IPS DF 19.7 (cell line): ENCODE results near the gene VWA8.
"Not testable (repeated sequence)": the region's sequence is repeated elsewhere in the genome, so short reads cannot be mapped to it uniquely, and the experiment has no call there.

ENCODE experiments used
- DNase-seq: peaks from one replicate; pipeline ENCODE4 v3.0.0-alpha.2; 2013; ENCODE audit warnings: low read depth, low spot score

VWA8 gene

DNA sequence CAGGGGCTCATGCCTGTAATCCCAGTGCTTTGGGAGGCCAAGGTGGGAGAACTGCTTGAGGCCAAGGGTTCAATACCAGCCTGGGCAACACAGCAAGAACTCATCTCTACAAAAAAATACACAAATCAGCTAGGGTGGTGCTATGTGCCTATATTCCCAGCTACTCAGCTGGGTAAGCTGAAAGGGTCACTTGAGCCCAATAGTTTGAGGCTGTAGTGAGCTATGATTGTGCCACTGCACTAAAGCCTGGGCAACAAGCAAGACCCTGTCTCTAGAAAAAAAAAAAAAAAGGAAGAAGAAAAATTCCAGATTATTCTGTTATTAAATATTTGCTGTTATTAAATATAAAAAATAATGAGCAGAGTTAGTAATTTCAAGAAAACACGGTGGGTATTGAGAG lies 372.5 kb downstream of the VWA8 start:
- no peak for DNase-seq

DNA sequence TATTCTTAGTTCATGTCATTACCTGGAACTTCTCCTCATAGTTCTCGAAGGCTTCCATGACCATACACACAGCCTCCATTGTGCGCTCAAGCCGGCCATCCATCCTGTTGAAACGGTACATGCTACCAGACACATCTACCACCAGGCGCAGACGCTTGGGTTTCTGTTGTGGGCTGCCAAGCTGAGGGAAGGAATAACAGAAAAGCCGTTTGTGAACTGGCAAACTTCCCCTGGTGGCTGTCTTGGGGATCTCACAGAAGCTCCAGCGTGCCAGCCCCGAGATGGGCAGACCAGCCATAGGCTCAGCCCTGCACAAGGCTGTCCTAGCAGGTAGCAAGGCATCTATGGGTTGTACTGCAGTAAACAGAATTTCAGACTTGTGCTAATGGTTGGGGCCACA lies 373.4 kb downstream of the VWA8 start:
- no peak for DNase-seq

DNA sequence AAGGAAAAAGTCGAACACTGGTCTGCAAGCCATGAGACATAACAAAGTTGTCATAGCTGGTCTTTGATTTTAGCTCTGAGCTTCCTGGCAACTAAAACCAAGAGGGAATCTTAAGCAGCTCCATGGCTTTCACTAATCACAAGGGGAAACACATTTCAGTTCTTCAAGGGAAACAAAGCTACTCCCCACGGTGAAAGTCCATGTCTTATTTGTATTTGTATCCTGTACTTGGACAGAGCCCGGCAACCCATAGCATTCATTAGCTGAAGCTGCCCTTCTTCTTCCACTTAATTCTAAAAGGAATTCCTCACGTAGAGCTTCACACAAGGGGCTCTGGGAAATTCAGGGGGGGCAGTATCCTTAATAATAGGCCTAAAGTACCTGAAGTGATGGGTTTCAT lies 374.7 kb downstream of the VWA8 start:
- DNase-seq = no peak

DNA sequence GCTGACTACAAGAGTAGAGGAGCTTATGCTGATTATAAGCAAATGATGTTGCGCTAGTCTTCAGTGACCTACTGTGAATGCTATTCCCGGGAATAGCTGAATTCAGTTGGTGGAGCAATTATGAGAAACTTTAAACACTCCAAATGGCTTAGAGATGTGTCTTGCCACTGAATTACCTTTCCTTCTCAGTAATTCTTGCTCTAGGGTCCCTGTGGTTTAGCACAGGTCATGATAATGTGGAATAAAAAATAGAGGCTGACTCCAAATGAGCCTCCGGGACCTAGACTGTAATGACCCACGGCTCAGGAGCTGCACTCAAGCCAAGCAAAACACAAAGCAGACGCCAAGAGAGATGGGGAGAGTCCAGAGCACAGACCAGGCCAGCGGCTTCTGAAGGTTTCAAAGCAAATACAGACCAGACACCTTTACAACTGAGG lies 378.9 kb downstream of the VWA8 start:
- no peak for DNase-seq

DNA sequence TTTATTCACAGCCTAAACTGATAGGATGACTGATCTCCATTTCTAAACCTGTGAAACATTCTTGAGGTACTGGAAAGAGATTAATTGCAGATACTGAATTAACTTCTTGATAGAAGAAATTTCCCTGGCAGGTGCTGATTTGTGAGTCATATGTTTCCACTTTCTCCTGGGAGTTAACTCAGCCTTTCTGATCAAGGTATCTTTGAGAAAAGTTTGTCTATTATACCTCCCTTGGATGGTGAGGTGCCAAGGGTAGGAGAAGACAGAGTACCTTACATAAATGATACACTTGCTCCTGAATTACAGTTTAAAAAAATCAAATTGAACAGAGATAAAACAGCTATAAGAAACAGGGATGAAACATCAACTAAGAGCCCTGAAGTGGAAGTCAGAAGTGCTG lies 380.6 kb downstream of the VWA8 start:
- DNase-seq = no peak

DNA sequence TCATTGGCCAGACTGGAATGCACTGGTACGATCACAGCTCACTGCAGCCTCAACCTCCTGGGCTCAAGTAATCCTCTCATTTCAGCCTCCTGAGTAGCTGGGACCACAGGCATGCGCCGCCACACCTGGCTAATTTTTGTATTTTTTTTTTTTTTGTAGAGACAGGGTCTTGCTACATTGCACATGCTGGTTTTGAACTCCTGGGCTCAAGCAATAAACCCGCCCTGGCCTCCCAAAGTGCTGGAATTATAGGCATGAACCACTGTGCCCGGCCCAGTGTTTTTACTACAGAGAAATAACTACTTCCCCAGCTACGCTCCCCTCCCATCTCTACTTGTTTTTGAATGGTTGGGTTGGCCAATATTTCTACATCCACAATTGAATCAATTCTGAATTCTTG lies 381.0 kb downstream of the VWA8 start:
- no peak for DNase-seq

DNA sequence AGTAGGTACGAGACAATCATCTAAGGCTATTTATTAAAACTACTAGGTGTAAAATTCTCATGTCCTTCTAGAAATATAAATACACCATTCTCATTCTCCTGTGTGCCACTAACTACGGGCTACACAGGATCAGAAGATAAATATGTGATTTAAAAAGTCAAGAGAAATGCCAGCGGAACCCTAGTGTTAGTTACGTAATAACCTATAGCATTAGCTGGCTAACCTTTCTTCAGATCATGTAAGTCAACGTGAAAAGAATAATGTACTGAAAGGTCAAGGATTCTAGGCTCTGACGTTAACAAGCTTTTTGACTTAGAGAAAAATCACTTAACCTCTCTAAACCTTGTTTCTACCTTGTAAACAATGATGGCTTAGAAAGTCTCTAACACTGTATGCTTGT lies 381.7 kb downstream of the VWA8 start:
- no peak for DNase-seq

DNA sequence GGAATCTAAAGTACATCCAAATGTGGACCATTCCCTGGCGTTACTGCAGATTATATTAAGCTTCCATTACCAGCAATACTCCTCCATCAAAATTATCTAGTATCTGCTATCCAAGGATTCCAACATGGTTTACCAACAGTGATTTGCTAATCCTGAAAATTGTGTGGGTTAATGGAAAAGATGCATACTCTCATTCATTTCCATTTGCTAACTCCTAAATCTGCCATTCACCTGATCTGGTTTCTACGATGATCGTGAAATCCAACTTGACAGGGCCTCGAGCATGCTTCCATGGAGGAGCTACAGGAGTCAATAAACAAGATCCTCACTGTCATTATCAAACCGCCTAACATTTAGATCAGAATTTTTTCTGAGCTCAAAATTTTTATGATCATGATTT lies 382.5 kb downstream of the VWA8 start:
- DNase-seq = no peak

DNA sequence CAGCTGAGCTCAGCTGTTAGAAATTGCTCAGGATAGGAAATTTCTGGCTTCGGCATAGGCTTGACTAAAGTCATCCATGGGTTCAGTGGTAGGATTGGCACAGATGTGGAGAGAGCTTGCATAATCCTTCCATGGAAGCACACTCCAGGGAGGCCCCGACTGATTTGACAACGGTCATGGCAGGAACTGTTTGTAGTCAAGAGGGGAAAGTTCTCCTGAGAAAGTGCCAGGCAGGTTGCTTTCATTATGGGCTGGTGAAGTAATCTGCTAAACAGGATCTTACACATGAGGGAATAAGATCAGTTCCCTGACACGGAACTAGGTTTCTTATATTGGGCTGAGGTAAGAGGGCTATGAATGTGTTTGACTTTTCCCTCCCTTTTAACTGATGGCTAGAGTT lies 383.5 kb downstream of the VWA8 start:
- DNase-seq = no peak

DNA sequence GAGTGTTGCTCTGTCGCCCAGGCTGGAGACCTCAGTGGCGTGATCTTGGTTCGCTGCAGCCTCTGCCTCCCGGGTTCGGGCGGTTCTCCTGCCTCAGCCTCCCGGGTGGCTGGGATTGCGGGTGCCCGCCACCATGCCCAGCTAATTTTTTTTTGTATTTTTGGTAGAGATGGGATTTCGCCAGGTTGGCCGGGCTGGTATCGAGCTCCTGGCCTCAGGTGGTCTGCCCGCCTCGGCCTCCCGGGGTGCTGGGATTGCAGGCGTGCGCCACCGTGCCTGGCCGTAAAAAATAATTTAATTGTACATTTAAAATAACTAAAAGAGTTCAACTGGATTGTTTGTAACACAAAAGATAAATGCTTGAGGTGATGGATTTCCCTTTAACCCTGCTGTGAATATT lies 387.3 kb downstream of the VWA8 start:
- DNase-seq = not testable (repeated sequence)

DNA sequence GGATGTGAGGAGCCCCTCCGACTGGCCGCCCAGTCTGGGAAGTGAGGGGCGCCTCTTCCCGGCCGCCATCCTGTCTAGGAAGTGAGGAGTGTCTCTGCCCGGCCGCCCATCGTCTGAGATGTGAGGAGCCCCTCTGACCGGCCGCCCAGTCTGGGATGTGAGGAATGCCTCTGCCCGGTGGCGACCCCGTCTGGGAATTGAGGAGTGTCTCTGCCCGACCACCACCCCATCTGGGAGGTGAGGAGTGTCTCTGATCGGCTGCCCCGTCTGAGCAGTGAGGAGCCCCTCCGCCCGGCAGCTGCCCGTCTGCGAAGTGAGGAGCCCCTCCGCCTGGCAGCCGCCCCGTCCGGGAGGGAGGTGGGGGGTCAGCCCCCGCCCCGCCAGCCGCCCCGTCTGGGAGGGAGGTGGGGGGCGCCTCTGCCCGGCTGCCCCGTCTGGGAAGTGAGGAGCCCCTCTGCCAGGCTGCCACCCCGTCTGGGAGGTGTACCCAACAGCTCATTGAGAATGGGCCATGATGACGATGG lies 389.0 kb downstream of the VWA8 start:
- not testable (repeated sequence) for DNase-seq

DNA sequence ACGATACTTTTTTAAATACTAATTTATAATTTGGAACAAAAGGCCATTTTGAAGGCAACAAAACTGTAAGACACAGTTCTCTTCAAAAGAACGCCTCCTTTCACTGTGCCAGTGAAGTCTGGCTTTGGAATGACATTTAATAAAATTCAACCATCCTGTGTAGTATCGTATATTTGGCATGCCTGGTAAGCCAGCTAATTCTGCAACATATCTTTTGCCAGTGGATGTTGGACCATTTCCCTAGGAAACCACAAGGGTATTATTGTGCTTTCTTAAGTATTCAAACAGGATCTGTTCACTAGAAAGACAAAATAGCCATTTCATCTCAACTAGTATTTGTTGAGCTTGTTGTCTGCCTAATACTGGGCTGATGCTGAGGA lies 391.9 kb downstream of the VWA8 start:
- DNase-seq = no peak

DNA sequence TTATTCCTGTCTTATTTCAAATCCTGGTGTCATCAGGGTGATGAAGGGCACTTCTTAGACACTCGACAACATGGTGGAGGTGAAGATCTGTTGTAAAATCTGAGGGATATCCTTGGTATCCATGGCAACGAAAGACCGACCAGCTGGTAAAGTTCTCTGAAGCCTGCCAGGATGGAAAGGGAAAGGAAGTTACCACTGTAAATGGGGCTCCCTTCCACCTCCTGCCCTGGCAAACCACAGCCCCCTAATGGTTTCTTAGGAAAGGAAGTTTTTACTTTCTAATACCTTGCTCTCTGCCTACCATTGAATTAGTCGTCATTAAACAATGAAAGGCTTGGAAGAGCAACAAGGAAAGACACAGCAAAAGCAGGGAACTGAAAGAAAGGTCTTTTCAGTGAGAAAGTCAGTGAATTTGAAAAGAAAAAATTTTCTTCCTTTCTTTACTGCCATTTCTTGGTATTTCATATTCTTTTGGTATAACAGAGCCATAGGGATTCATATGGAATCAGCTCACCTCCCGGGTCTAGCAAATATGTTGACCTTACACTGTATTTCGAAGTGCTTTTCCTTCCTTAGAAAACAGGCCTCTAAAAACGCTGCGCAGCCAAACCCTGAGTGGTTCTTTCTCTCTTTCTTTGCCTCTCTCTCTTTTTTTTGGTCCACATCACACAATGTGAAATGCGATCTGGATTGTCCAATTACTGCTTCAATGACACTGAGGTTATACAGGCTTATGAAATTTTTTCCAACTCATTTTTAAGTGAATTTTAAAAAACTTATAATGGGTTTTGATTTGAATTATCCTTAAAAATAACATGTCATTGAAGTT lies 392.6 kb downstream of the VWA8 start:
- no peak for DNase-seq

DNA sequence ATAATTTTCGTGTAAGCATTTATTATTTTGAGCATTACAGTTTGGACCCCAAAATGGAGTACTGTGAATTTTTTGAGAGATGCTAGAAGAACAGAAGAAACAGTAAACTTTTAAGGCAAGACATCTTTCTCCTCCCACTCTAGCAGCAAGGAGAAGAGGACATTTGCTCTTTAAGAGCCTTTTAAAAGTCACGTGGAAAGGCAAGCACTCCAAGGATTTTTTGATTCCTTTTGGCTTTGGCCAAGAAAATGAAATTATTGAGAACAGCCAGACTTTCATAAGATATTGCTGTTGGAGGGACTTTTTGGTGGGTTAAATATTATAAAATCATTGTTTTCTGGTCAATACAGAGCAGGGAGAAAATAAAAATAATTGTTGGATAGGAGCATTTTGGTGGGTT lies 393.5 kb downstream of the VWA8 start:
- DNase-seq = no peak

DNA sequence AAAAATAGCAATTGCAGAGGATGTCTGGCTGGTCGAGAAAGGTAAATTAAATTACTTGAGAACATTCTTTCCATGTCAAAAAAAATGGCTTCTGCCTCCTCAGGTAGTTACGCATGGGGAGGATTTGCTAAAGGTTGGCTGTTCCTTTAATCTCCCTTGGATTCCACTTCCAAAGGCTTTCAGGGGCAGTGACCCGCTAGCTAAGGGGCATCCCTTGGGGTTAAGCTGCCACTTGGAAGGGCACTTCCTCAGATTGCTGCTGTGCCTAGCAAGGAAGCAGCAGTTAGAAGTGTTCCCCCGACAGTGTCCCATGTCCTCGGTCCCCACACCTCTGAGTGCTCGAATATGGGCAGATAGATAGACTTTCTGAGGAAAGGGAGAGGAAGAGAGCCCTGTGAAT lies 395.1 kb downstream of the VWA8 start:
- no peak for DNase-seq

DNA sequence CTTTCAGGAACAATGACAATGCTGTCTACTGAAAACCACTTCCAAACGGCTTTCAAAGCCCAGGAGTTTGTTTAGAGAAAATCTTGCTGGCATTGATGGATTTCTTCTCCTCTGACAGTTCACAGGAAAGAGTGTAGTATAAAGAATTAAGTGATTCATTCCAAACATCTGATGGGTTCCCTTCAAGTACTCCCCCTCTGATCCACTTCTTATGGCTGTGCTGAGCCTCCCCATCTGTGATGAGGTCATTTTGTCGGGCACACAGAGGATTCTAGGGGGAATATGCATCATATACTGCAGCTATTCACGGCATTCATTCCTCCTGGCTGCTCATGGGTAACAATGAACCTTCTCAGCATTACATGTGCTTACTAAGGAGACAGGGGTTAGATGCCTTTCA lies 395.7 kb downstream of the VWA8 start:
- DNase-seq = no peak

DNA sequence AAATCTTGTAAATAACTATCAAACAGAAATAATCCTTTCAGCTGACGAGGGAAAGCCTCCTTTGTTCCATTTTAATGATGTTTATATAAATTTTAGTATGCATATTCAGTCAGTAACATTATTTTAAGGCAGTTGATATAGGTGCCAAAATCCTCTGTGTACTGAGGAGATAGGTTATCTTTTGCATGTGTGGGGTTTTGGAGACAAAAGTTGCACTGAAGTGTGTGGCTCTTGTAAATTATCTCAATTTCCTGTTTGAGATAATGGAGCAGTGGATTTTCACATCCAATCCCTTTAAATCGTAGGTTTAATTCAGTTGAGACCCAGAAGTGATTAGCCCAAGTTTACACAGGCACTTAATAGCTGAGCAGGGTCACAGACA lies 396.9 kb downstream of the VWA8 start:
- no peak for DNase-seq

DNA sequence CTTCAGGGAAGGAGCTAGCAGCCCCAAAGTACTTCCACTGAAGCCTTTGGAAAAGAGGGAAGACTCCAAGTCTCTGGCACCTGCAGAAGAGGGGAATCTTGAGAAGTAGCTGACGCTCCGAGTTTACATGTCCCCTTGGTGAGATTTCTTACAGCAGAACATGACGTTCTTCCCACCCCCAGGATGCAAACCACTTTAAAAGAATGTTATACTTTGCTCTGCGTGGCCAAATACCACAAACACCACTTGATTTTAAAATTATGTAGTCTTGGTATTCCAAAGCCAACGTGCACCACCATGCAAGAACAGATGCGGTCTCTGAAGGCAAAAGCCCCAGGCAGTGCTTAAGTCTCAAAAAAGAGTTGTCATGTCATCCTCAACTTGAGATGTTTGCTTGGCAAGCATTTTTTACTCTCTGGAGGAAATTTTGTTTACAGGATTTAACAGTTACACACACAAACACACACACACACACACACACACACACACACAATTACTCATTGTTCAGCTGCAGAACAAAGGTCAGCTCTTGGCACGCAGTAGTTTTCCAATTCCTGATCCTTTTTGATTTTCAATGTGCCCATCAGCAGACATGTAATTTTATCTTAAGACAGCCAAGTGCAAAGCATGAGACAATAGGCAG lies 397.4 kb downstream of the VWA8 start:
- no peak for DNase-seq

DNA sequence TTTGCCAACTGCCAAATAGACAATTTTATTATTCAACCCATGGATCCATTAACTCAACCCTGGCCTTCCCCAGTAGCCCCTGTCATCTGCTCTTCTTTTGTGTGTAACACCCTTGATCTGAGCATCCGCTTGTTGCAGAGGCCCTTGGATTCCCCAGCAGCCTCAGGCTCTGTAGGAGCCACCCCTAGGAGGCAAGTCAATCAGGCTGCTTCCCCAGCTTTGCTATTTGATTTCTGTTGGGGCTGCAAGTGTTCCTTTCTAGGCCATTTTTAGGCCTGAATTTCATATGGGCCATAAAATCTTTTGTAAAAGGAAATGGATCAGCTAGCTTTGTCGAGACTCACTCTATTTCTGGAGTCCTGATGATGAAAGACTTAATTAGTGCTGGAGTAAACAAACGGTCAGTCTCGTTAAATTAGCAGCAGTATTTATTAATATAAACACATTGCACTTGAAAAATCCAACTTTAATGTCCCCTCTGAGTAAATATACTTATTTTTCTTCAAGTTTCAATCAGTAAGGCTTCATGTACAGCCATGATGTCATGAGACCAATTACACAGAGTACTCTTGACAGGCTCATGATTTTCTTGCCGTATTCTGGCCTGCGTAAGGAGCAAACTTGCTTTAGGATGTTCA lies 398.2 kb downstream of the VWA8 start:
- DNase-seq = no peak

DNA sequence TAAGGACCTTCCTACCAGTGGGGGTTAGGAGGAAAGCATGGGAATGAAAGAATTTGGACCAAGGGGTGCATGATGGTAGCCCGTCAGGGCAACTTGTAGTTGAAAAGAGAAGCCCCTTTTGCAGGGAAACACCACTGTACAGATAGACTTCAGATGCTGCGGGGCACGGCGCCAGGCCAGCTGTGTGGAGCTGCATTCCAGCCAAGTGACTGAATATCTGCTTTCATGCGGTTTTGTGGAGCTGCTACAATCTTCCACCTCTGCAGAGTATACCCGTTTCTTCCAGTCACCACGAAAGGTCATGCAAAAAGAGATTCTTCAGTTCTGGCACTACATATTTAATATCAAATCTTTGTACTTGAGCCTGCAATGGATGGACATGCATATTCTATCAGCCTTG lies 398.8 kb downstream of the VWA8 start:
- DNase-seq = no peak

DNA sequence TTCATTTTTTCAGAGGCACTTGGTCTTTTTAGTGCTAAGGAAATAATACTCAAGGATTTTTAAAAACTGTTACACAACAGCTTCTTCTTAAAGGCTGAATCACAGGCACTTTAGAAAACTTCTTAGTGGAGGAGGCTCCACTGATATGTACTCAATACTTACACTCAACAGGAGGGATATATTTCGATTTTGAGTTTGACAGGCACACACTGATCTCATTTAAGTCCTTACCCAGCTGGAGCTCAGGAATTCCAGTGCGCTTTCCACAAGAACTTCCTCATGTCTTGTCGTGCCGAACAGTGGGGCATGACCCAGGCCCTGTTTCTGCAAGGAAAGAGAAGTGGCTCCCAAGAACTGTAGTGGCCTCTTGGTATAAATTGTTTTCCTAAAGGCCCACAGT lies 399.7 kb downstream of the VWA8 start:
- DNase-seq = no peak

DNA sequence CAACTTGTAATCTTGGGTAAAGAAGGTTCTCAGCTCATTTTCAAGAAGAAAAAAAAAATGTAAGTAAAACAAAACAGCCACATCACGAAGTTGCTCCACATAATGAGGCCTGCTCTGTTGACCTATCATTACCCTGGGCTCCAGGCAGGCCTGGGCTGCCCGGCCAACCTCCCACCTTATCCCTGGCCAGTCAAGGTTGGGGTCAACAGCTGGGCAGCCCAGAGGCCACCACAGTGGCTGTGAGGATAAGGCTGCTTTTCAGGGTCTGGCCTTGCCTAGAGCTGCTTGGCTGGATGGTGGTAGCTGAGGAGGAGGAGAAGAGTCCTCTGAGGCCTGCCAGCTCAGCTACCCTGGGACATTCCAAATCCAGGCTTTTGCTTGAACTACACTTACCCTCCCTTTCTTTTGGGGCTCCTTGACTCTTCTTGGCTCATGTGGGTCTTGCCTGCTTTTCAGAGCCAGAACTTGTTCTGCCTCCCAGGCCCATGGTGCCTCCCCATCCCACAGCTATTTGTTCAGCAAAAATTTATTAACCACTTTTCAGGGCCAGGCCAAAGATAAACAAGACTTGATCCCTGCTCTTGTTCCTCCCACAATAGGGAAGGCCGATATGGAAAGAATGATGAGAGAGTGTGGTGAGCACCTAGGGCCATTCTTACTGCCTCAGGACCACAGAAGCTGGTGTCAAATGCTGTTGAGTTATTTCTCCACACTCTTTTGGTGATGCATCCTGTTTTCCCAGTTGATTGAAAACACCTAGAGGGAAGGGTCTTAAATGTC lies 401.9 kb downstream of the VWA8 start:
- no peak for DNase-seq
